RCC 7860 (cell line): ENCODE results near the gene AQP12B.

ENCODE experiments used
- DNase-seq: peaks from one replicate; pipeline ENCODE4 v3.0.0-alpha.2; 2015; ENCODE audit warnings: low spot score
- FAIRE-seq: peaks from 2 replicates; lab custom pipeline; 2012; peaks lifted over from hg19 to GRCh38; lab: Jason Lieb, UNC

Gene AQP12B

GRCh38 chr2:240650254-240650965 lies 32.3 kb downstream of the AQP12B start:
- no peak for DNase-seq
- no peak for FAIRE-seq

- DNase-seq (no peak), FAIRE-seq (no peak)
Observed at GRCh38 chr2:240649331-240649730, 33.4 kb downstream of the AQP12B start.

- FAIRE-seq: no peak
- DNase-seq: no peak
Observed at GRCh38 chr2:240648650-240649275, 33.9 kb downstream of the AQP12B start.

GRCh38 chr2:240648155-240648649 lies 34.5 kb downstream of the AQP12B start:
- FAIRE-seq: no peak
- no peak for DNase-seq

- DNase-seq: no peak
Observed at GRCh38 chr2:240647503-240648154, 35.1 kb downstream of the AQP12B start.

GRCh38 chr2:240646900-240647502 lies 35.7 kb downstream of the AQP12B start:
- FAIRE-seq (no peak), DNase-seq (no peak)

More at GRCh38 chr2:240647503-240648154, 35.1 kb downstream of the AQP12B start:
- FAIRE-seq: no peak

GRCh38 chr2:240646176-240646899 lies 36.3 kb downstream of the AQP12B start:
- DNase-seq (no peak), FAIRE-seq (no peak)

GRCh38 chr2:240645801-240646175 lies 36.9 kb downstream of the AQP12B start:
- no peak for FAIRE-seq
- DNase-seq: no peak

GRCh38 chr2:240645346-240645745 lies 37.3 kb downstream of the AQP12B start:
- DNase-seq: no peak
- FAIRE-seq: no peak

GRCh38 chr2:240644859-240645301 lies 37.8 kb downstream of the AQP12B start:
- FAIRE-seq: no peak
- no peak for DNase-seq

- no peak for FAIRE-seq
Observed at GRCh38 chr2:240644171-240644651, 38.5 kb downstream of the AQP12B start.

GRCh38 chr2:240643811-240644150 lies 38.9 kb downstream of the AQP12B start:
- FAIRE-seq (no peak), DNase-seq (no peak)

More at GRCh38 chr2:240644171-240644651, 38.5 kb downstream of the AQP12B start:
- DNase-seq: no peak

GRCh38 chr2:240643093-240643810 lies 39.4 kb downstream of the AQP12B start:
- DNase-seq (no peak), FAIRE-seq (no peak)

- no peak for FAIRE-seq
- no peak for DNase-seq
Observed at GRCh38 chr2:240642806-240643092, 39.9 kb downstream of the AQP12B start.

- FAIRE-seq: no peak
- DNase-seq: no peak
Observed at GRCh38 chr2:240642061-240642805, 40.5 kb downstream of the AQP12B start.

GRCh38 chr2:240640939-240641338 lies 41.7 kb downstream of the AQP12B start:
- DNase-seq: no peak
- no peak for FAIRE-seq

GRCh38 chr2:240639566-240639965 lies 43.1 kb downstream of the AQP12B start:
- DNase-seq: no peak

GRCh38 chr2:240638512-240639160 lies 44.0 kb downstream of the AQP12B start:
- no peak for FAIRE-seq
- DNase-seq: no peak

More at GRCh38 chr2:240639566-240639965, 43.1 kb downstream of the AQP12B start:
- FAIRE-seq: no peak

- DNase-seq (no peak), FAIRE-seq (no peak)
Observed at GRCh38 chr2:240637901-240638345, 44.8 kb downstream of the AQP12B start.
